ENCODE data around the gene KRTAP5-5. TPM values are rescaled to one million over a fixed set of nuclear protein-coding genes. Genes with fewer than 3 reads are reported as not detected.

The KRTAP5-5 gene
- total RNA-seq, 1 experiment from 2014 or later = not detected

GRCh38 chr11:1636291-1636950, 6.8 kb downstream of the KRTAP5-5 start:
- Histone ChIP-seq H3K79me2 (ENCODE audit: insufficient read depth, low read length) (no peaks in the 10 kb centered on the region), H4K5ac (ENCODE audit: insufficient read length, low read depth, low read length) (no peak overlapping the region), H3K23me2 (ENCODE audit: insufficient read length, low read depth, low read length, poor library complexity, severe bottlenecking) (no peaks in the 10 kb centered on the region), H3K4me1 (ENCODE audit: insufficient read depth, low read length) (no peaks in the 10 kb centered on the region; the same call in 1 of the 2 replicates), H3K56ac (ENCODE audit: insufficient read length, low read depth, low read length) (no peak overlapping the region), H3T11ph (ENCODE audit: low read length) (no peak overlapping the region), H2BK5ac (ENCODE audit: insufficient read length, low read length) (no peak overlapping the region), H3K4ac (ENCODE audit: low read depth, low read length) (no peak overlapping the region), H4K8ac (replicated peaks; ENCODE audit: insufficient read length, low read depth, low read length) (no peak overlapping the region), H4K91ac (ENCODE audit: insufficient read length, low read depth, low read length) (no peak overlapping the region), H2BK12ac (ENCODE audit: insufficient read length, low read depth, low read length) (no peak overlapping the region), H2AFZ (ENCODE audit: low read length) (no peak overlapping the region), H2BK20ac (ENCODE audit: low read depth, low read length, poor library complexity, severe bottlenecking) (no peak overlapping the region), H3K9me3 (ENCODE audit: control insufficient read depth, low read depth, low read length) (no peaks in the 10 kb centered on the region), H3K23ac (ENCODE audit: insufficient read length, low read depth, low read length) (no peak overlapping the region), H2BK15ac (ENCODE audit: low read depth, low read length) (no peak overlapping the region), H4K20me1 (ENCODE audit: control insufficient read depth, insufficient read depth, insufficient read length) (no peaks in the 10 kb centered on the region), H3K4me2 (ENCODE audit: insufficient read depth, insufficient read length, low read length) (no peak overlapping the region), H3K18ac (ENCODE audit: insufficient read length, low read depth, low read length) (no peak overlapping the region), H3K27me3 (ENCODE audit: insufficient read depth, low read length) (no peaks in the 10 kb centered on the region), H3K9ac (ENCODE audit: extremely low read depth, insufficient read length, low read length) (no peak overlapping the region), H2AK5ac (ENCODE audit: insufficient read length, low read length) (no peak overlapping the region), H2BK120ac (ENCODE audit: low read depth, low read length, poor library complexity, severe bottlenecking) (no peak overlapping the region), H3K79me1 (ENCODE audit: insufficient read depth, low read depth, low read length, poor library complexity, severe bottlenecking) (no peaks in the 10 kb centered on the region), H3K27ac (ENCODE audit: insufficient read length, low read depth, low read length) (no peak overlapping the region), H3K14ac (ENCODE audit: insufficient read depth, low read length) (no peak overlapping the region)
- no CpG with 5 or more reads among the region's 19 CpGs for WGBS (ENCODE audit: extremely low coverage, insufficient read length, low lambda C conversion rate)
- peaks cover 5 to 7% of the 10 kb centered on the region in 2 experiments for H3K4me1 Mint-ChIP-seq
- H3K27ac Mint-ChIP-seq = no peak overlapping the region
- no peak for TF ChIP-seq CTCF (conservative IDR thresholded peaks at IDR 0.05)
- H3K36me3 Mint-ChIP-seq (ENCODE audit: insufficient read depth in 1 of 3, low read depth in 3 of 3) = no peaks in the 10 kb centered on the region
- no peak overlapping the region for H3K4me3 Mint-ChIP-seq
- DNase-seq = no peak
- H3K9me3 Mint-ChIP-seq = no peaks in the 10 kb centered on the region
- peaks cover 53% of the 10 kb centered on the region for H3K27me3 Mint-ChIP-seq (ENCODE audit: low read depth)
